Stimulated activated naive CD8-positive, alpha-beta T cell treated with anti-CD3 and anti-CD28 coated beads, Interleukin-15, Interleukin-2, amounts not matched to agents 100 ng/mL and 50 ng/mL, for 24 hours (primary cell): Measurements from ENCODE around the gene WSB1.
"Not testable (repeated sequence)": the region's sequence is repeated elsewhere in the genome, so short reads cannot be mapped to it uniquely, and the experiment has no call there.

Experiments
- H3K27ac Mint-ChIP-seq: one replicate; pipeline ENCODE4 v1.8.0; 2021; ENCODE audit warnings: mild to moderate bottlenecking, mixed read lengths
- H3K27me3 Mint-ChIP-seq: one replicate; pipeline ENCODE4 v1.8.0; 2021; ENCODE audit warnings: mixed read lengths
- H3K36me3 Mint-ChIP-seq: one replicate; pipeline ENCODE4 v1.8.0; 2021; ENCODE audit warnings: low read depth, mixed read lengths
- H3K4me1 Mint-ChIP-seq: one replicate; pipeline ENCODE4 v1.8.0; 2021; ENCODE audit warnings: low read depth, mixed read lengths
- H3K4me3 Mint-ChIP-seq: one replicate; pipeline ENCODE4 v1.8.0; 2021; ENCODE audit warnings: mild to moderate bottlenecking, mixed read lengths
- H3K9me3 Mint-ChIP-seq: one replicate; pipeline ENCODE4 v1.8.0; 2021; ENCODE audit warnings: mixed read lengths

The WSB1 gene

GRCh38 chr17:27319541-27320221, 25.8 kb downstream of the WSB1 start:
- Mint-ChIP-seq H3K9me3 (no peaks in the 10 kb centered on the region), H3K27ac (peak overlapping the region; percentile 10), H3K4me3 (no peak overlapping the region), H3K4me1 (no peaks in the 10 kb centered on the region), H3K27me3 (no peaks in the 10 kb centered on the region), H3K36me3 (peaks cover 31% of the 10 kb centered on the region)

- Mint-ChIP-seq H3K27ac (no peak overlapping the region), H3K9me3 (no peaks in the 10 kb centered on the region), H3K4me3 (no peak overlapping the region), H3K36me3 (peaks cover 26% of the 10 kb centered on the region), H3K27me3 (no peaks in the 10 kb centered on the region), H3K4me1 (no peaks in the 10 kb centered on the region)
Observed at GRCh38 chr17:27320222-27320560, 26.3 kb downstream of the WSB1 start.

GRCh38 chr17:27321372-27321771, 27.5 kb downstream of the WSB1 start:
- Mint-ChIP-seq H3K36me3 (peaks cover 14% of the 10 kb centered on the region), H3K27ac (no peak overlapping the region), H3K4me1 (no peaks in the 10 kb centered on the region), H3K9me3 (no peaks in the 10 kb centered on the region), H3K4me3 (no peak overlapping the region), H3K27me3 (no peaks in the 10 kb centered on the region)

- no peaks in the 10 kb centered on the region for H3K27me3 Mint-ChIP-seq
- no peak overlapping the region for H3K27ac Mint-ChIP-seq
- peaks cover 7% of the 10 kb centered on the region for H3K36me3 Mint-ChIP-seq
- H3K9me3 Mint-ChIP-seq = no peaks in the 10 kb centered on the region
- H3K4me1 Mint-ChIP-seq = no peaks in the 10 kb centered on the region
- no peak overlapping the region for H3K4me3 Mint-ChIP-seq
Observed at GRCh38 chr17:27322026-27322425, 28.1 kb downstream of the WSB1 start.

- no peaks in the 10 kb centered on the region for H3K27me3 Mint-ChIP-seq
- no peaks in the 10 kb centered on the region for H3K4me1 Mint-ChIP-seq
- H3K9me3 Mint-ChIP-seq = no peaks in the 10 kb centered on the region
- no peak overlapping the region for H3K4me3 Mint-ChIP-seq
- H3K27ac Mint-ChIP-seq = no peak overlapping the region
- H3K36me3 Mint-ChIP-seq = peaks cover 5% of the 10 kb centered on the region
Observed at GRCh38 chr17:27322690-27323508, 29.0 kb downstream of the WSB1 start.

- H3K4me3 Mint-ChIP-seq = no peak overlapping the region
- no peaks in the 10 kb centered on the region for H3K36me3 Mint-ChIP-seq
- H3K4me1 Mint-ChIP-seq = no peaks in the 10 kb centered on the region
- H3K27ac Mint-ChIP-seq = no peak overlapping the region
- H3K27me3 Mint-ChIP-seq = no peaks in the 10 kb centered on the region
- no peaks in the 10 kb centered on the region for H3K9me3 Mint-ChIP-seq
Observed at GRCh38 chr17:27323538-27324215, 29.8 kb downstream of the WSB1 start.

GRCh38 chr17:27324771-27325339, 30.9 kb downstream of the WSB1 start:
- Mint-ChIP-seq H3K9me3 (no peaks in the 10 kb centered on the region), H3K27me3 (no peaks in the 10 kb centered on the region), H3K27ac (no peak overlapping the region), H3K36me3 (no peaks in the 10 kb centered on the region), H3K4me3 (no peak overlapping the region), H3K4me1 (no peaks in the 10 kb centered on the region)

- no peak overlapping the region for H3K4me3 Mint-ChIP-seq
- H3K9me3 Mint-ChIP-seq = no peaks in the 10 kb centered on the region
- H3K4me1 Mint-ChIP-seq = no peaks in the 10 kb centered on the region
- H3K27ac Mint-ChIP-seq = no peak overlapping the region
- no peaks in the 10 kb centered on the region for H3K27me3 Mint-ChIP-seq
- H3K36me3 Mint-ChIP-seq = no peaks in the 10 kb centered on the region
Observed at GRCh38 chr17:27326051-27326450, 32.1 kb downstream of the WSB1 start.

- H3K27ac Mint-ChIP-seq = no peak overlapping the region
- H3K4me1 Mint-ChIP-seq = peaks cover 3% of the 10 kb centered on the region
- no peak overlapping the region for H3K4me3 Mint-ChIP-seq
- H3K27me3 Mint-ChIP-seq = no peaks in the 10 kb centered on the region
- H3K36me3 Mint-ChIP-seq = no peaks in the 10 kb centered on the region
- no peaks in the 10 kb centered on the region for H3K9me3 Mint-ChIP-seq
Observed at GRCh38 chr17:27326585-27326984, 32.7 kb downstream of the WSB1 start.

GRCh38 chr17:27327397-27327796, 33.5 kb downstream of the WSB1 start:
- H3K27ac Mint-ChIP-seq = no peak overlapping the region
- H3K4me1 Mint-ChIP-seq = peaks cover 11% of the 10 kb centered on the region
- no peaks in the 10 kb centered on the region for H3K27me3 Mint-ChIP-seq
- H3K36me3 Mint-ChIP-seq = no peaks in the 10 kb centered on the region
- H3K4me3 Mint-ChIP-seq = no peak overlapping the region
- H3K9me3 Mint-ChIP-seq = no peaks in the 10 kb centered on the region

GRCh38 chr17:27327871-27328270, 34.0 kb downstream of the WSB1 start:
- no peak overlapping the region for H3K27ac Mint-ChIP-seq
- H3K9me3 Mint-ChIP-seq = no peaks in the 10 kb centered on the region
- H3K36me3 Mint-ChIP-seq = no peaks in the 10 kb centered on the region
- peaks cover 15% of the 10 kb centered on the region for H3K4me1 Mint-ChIP-seq
- no peak overlapping the region for H3K4me3 Mint-ChIP-seq
- H3K27me3 Mint-ChIP-seq = no peaks in the 10 kb centered on the region

GRCh38 chr17:27328686-27329085, 34.8 kb downstream of the WSB1 start:
- not testable (repeated sequence) for H3K36me3 Mint-ChIP-seq, H3K9me3 Mint-ChIP-seq, H3K4me3 Mint-ChIP-seq, H3K27ac Mint-ChIP-seq, H3K27me3 Mint-ChIP-seq
- peaks cover 21% of the 10 kb centered on the region for H3K4me1 Mint-ChIP-seq

GRCh38 chr17:27329146-27329805, 35.4 kb downstream of the WSB1 start:
- Mint-ChIP-seq H3K9me3 (no peaks in the 10 kb centered on the region), H3K27me3 (no peaks in the 10 kb centered on the region), H3K27ac (no peak overlapping the region)

GRCh38 chr17:27332047-27332393, 38.1 kb downstream of the WSB1 start:
- H3K27me3 Mint-ChIP-seq = no peaks in the 10 kb centered on the region
- no peak overlapping the region for H3K4me3 Mint-ChIP-seq
- peaks cover 27% of the 10 kb centered on the region for H3K4me1 Mint-ChIP-seq
- H3K9me3 Mint-ChIP-seq = no peaks in the 10 kb centered on the region
- no peaks in the 10 kb centered on the region for H3K36me3 Mint-ChIP-seq
- H3K27ac Mint-ChIP-seq = peak overlapping the region; percentile 36

More at GRCh38 chr17:27329146-27329805, 35.4 kb downstream of the WSB1 start:
- Mint-ChIP-seq H3K36me3 (no peaks in the 10 kb centered on the region), H3K4me3 (no peak overlapping the region), H3K4me1 (peaks cover 27% of the 10 kb centered on the region)
